ENCODE results near the gene ATF6B.

DNA sequence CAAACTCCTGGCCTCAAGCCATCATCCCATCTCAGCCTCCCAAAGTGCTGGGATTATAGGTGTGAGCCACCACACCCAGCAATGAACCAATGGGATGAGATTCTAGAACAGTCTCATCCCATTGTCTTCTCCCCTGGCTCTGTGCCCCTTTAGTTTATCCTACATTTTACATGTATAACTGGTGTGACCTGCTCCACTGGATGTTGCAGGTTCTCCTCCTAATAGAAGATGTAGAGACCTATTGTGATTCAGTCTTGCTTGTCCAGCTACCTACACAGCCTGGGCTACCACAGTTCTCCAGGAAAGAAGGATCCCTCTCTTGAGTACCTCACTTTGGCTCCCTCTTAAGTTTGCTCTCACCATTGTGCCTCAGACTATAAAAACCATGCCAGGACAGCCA, 4.1 kb upstream of the ATF6B start:
- TF ChIP-seq TAF1 (IDR thresholded peaks at IDR 0.05; ENCODE audit: borderline replicate concordance, low read depth, low read length) (no peak), POLR2A (IDR thresholded peaks at IDR 0.05; ENCODE audit: low read depth, low read length) (no peak), POLR2AphosphoS5 (IDR thresholded peaks at IDR 0.05; ENCODE audit: low read depth, low read length) (no peak)

Measured in GM12892 (cell line).